ENCODE results near the gene EFNB3. TPM values are rescaled to one million over a fixed set of nuclear protein-coding genes. Genes with fewer than 3 reads are reported as not detected.
A peak's percentile ranks its signal among the peaks of the same experiment; 100 is the strongest.

EFNB3 gene
- polyA plus RNA-seq, 4 donors = 1.1 to 2.0 TPM; not detected in 2

- Histone ChIP-seq H3K27me3 (ENCODE audit: control insufficient read depth in 3 of 3, insufficient read depth in 3 of 3, low read length in 3 of 3) (peaks cover 10 to 48% (median 17%) of the 10 kb centered on the region in 3 donors), H3K36me3 (ENCODE audit: control insufficient read depth in 3 of 3, insufficient read depth in 2 of 3, low read depth in 1 of 3, low read length in 3 of 3) (peaks cover 3 to 24% (median 7%) of the 10 kb centered on the region in 3 donors), H3K4me1 (ENCODE audit: control insufficient read depth in 3 of 3, insufficient read depth in 2 of 3, low read depth in 1 of 3, low read length in 2 of 3) (peaks cover 0 to 17% (median 0%) of the 10 kb centered on the region in 3 donors), H3K4me3 (ENCODE audit: low read depth in 1 of 3, low read length in 3 of 3) (no peak overlapping the region), H3K9me3 (ENCODE audit: control insufficient read depth in 2 of 2, insufficient read depth in 1 of 2, low read depth in 1 of 2, low read length in 1 of 2) (peaks cover 0 to 2% of the 10 kb centered on the region in 2 donors), H3K27ac (ENCODE audit: low read depth in 1 of 3, low read length in 2 of 3) (no peak overlapping the region)
- DNase-seq (peak in 1 of 2 donors; percentile 81), FAIRE-seq (no peak)
- WGBS, 3 donors = 36 to 46% (median 39%) methylated on average over 24 of the region's 24 CpGs
Observed at GRCh38 chr17:7703584-7704479, 1.2 kb upstream of the EFNB3 start.

- H3K27ac ChIP-seq (ENCODE audit: low read depth in 1 of 3, low read length in 2 of 3) = no peak overlapping the region
- H3K4me1 ChIP-seq (ENCODE audit: control insufficient read depth in 3 of 3, insufficient read depth in 2 of 3, low read depth in 1 of 3, low read length in 2 of 3) = peaks cover 0 to 17% (median 0%) of the 10 kb centered on the region in 3 donors
- H3K4me3 ChIP-seq (ENCODE audit: low read depth in 1 of 3, low read length in 3 of 3) = peak overlapping the region; percentile 8 to 40 (median 11)
- peaks cover 0 to 2% of the 10 kb centered on the region in 2 donors for H3K9me3 ChIP-seq (ENCODE audit: control insufficient read depth in 2 of 2, insufficient read depth in 1 of 2, low read depth in 1 of 2, low read length in 1 of 2)
- no peak for FAIRE-seq
- peaks cover 3 to 22% (median 7%) of the 10 kb centered on the region in 3 donors for H3K36me3 ChIP-seq (ENCODE audit: control insufficient read depth in 3 of 3, insufficient read depth in 2 of 3, low read depth in 1 of 3, low read length in 3 of 3)
- 4 to 7% (median 6%) methylated on average over 46 to 50 of the region's 50 CpGs for WGBS, 3 donors
- peaks cover 10 to 48% (median 17%) of the 10 kb centered on the region in 3 donors for H3K27me3 ChIP-seq (ENCODE audit: control insufficient read depth in 3 of 3, insufficient read depth in 3 of 3, low read length in 3 of 3)
- DNase-seq = peak in 1 of 2 donors; percentile 25
Observed at GRCh38 chr17:7705269-7706255, 560 bp downstream of the EFNB3 start.

GRCh38 chr17:7706631-7707354 lies 1.8 kb downstream of the EFNB3 start:
- peaks cover 10 to 60% (median 17%) of the 10 kb centered on the region in 3 donors for H3K27me3 ChIP-seq (ENCODE audit: control insufficient read depth in 3 of 3, insufficient read depth in 3 of 3, low read length in 3 of 3)
- peaks cover 0 to 12% (median 3%) of the 10 kb centered on the region in 3 donors for H3K36me3 ChIP-seq (ENCODE audit: control insufficient read depth in 3 of 3, insufficient read depth in 2 of 3, low read depth in 1 of 3, low read length in 3 of 3)
- whole genome bisulfite sequencing, 3 donors = 85 to 90% (median 88%) methylated on average over 3 of the region's 3 CpGs
- no peak overlapping the region for H3K4me3 ChIP-seq (ENCODE audit: low read depth in 1 of 3, low read length in 3 of 3)
- DNase-seq (no peak), FAIRE-seq (no peak)
- no peak overlapping the region for H3K27ac ChIP-seq (ENCODE audit: low read depth in 1 of 3, low read length in 2 of 3)
- peaks cover 0 to 17% (median 0%) of the 10 kb centered on the region in 3 donors for H3K4me1 ChIP-seq (ENCODE audit: control insufficient read depth in 3 of 3, insufficient read depth in 2 of 3, low read depth in 1 of 3, low read length in 2 of 3)
- peaks cover 0 to 2% of the 10 kb centered on the region in 2 donors for H3K9me3 ChIP-seq (ENCODE audit: control insufficient read depth in 2 of 2, insufficient read depth in 1 of 2, low read depth in 1 of 2, low read length in 1 of 2)

- FAIRE-seq (no peak), DNase-seq (no peak)
- H3K4me1 ChIP-seq (ENCODE audit: control insufficient read depth in 3 of 3, insufficient read depth in 2 of 3, low read depth in 1 of 3, low read length in 2 of 3) = peaks cover 0 to 17% (median 0%) of the 10 kb centered on the region in 3 donors
- peaks cover 0 to 2% of the 10 kb centered on the region in 2 donors for H3K9me3 ChIP-seq (ENCODE audit: control insufficient read depth in 2 of 2, insufficient read depth in 1 of 2, low read depth in 1 of 2, low read length in 1 of 2)
- H3K27ac ChIP-seq (ENCODE audit: low read depth in 1 of 3, low read length in 2 of 3) = no peak overlapping the region
- H3K36me3 ChIP-seq (ENCODE audit: control insufficient read depth in 3 of 3, insufficient read depth in 2 of 3, low read depth in 1 of 3, low read length in 3 of 3) = peaks cover 0 to 7% (median 0%) of the 10 kb centered on the region in 3 donors
- 80 to 84% (median 83%) methylated on average over 8 to 9 of the region's 9 CpGs for WGBS, 3 donors
- H3K4me3 ChIP-seq (ENCODE audit: low read depth in 1 of 3, low read length in 3 of 3) = no peak overlapping the region
- H3K27me3 ChIP-seq (ENCODE audit: control insufficient read depth in 3 of 3, insufficient read depth in 3 of 3, low read length in 3 of 3) = peaks cover 10 to 67% (median 17%) of the 10 kb centered on the region in 3 donors
Observed at GRCh38 chr17:7707446-7707845, 2.4 kb downstream of the EFNB3 start.

- H3K4me1 ChIP-seq (ENCODE audit: control insufficient read depth in 3 of 3, insufficient read depth in 2 of 3, low read depth in 1 of 3, low read length in 2 of 3) = peaks cover 0 to 17% (median 0%) of the 10 kb centered on the region in 3 donors
- WGBS, 3 donors = 75 to 87% (median 80%) methylated on average over 22 of the region's 22 CpGs
- FAIRE-seq (no peak), DNase-seq (no peak)
- peaks cover 0 to under 1% (median 0%) of the 10 kb centered on the region in 3 donors for H3K36me3 ChIP-seq (ENCODE audit: control insufficient read depth in 3 of 3, insufficient read depth in 2 of 3, low read depth in 1 of 3, low read length in 3 of 3)
- H3K4me3 ChIP-seq (ENCODE audit: low read depth in 1 of 3, low read length in 3 of 3) = no peak overlapping the region
- no peak overlapping the region for H3K27ac ChIP-seq (ENCODE audit: low read depth in 1 of 3, low read length in 2 of 3)
- peaks cover 0 to 2% of the 10 kb centered on the region in 2 donors for H3K9me3 ChIP-seq (ENCODE audit: control insufficient read depth in 2 of 2, insufficient read depth in 1 of 2, low read depth in 1 of 2, low read length in 1 of 2)
- peaks cover 10 to 73% (median 17%) of the 10 kb centered on the region in 3 donors for H3K27me3 ChIP-seq (ENCODE audit: control insufficient read depth in 3 of 3, insufficient read depth in 3 of 3, low read length in 3 of 3)
Observed at GRCh38 chr17:7707858-7708750, 3.1 kb downstream of the EFNB3 start.

GRCh38 chr17:7709031-7709430 lies 4.0 kb downstream of the EFNB3 start:
- DNase-seq (no peak), FAIRE-seq (no peak)
- H3K4me1 ChIP-seq (ENCODE audit: control insufficient read depth in 3 of 3, insufficient read depth in 2 of 3, low read depth in 1 of 3, low read length in 2 of 3) = peaks cover 0 to 12% (median 0%) of the 10 kb centered on the region in 3 donors
- no peak overlapping the region for H3K27ac ChIP-seq (ENCODE audit: low read depth in 1 of 3, low read length in 2 of 3)
- H3K27me3 ChIP-seq (ENCODE audit: control insufficient read depth in 3 of 3, insufficient read depth in 3 of 3, low read length in 3 of 3) = peaks cover 4 to 73% (median 13%) of the 10 kb centered on the region in 3 donors
- H3K36me3 ChIP-seq (ENCODE audit: control insufficient read depth in 3 of 3, insufficient read depth in 2 of 3, low read depth in 1 of 3, low read length in 3 of 3) = no peaks in the 10 kb centered on the region
- H3K9me3 ChIP-seq (ENCODE audit: control insufficient read depth in 2 of 2, insufficient read depth in 1 of 2, low read depth in 1 of 2, low read length in 1 of 2) = peaks cover 0 to under 1% of the 10 kb centered on the region in 2 donors
- H3K4me3 ChIP-seq (ENCODE audit: low read depth in 1 of 3, low read length in 3 of 3) = no peak overlapping the region
- 71 to 80% (median 71%) methylated on average over 9 to 11 of the region's 11 CpGs for WGBS, 3 donors

GRCh38 chr17:7710301-7710700 lies 5.3 kb downstream of the EFNB3 start:
- peaks cover 0 to 70% (median 8%) of the 10 kb centered on the region in 3 donors for H3K27me3 ChIP-seq (ENCODE audit: control insufficient read depth in 3 of 3, insufficient read depth in 3 of 3, low read length in 3 of 3)
- no peak for FAIRE-seq

More at GRCh38 chr17:7710301-7710700, 5.3 kb downstream of the EFNB3 start:
- Histone ChIP-seq H3K4me1 (ENCODE audit: control insufficient read depth in 3 of 3, insufficient read depth in 2 of 3, low read depth in 1 of 3, low read length in 2 of 3) (peaks cover 0 to 5% (median 0%) of the 10 kb centered on the region in 3 donors), H3K4me3 (ENCODE audit: low read depth in 1 of 3, low read length in 3 of 3) (no peak overlapping the region), H3K36me3 (ENCODE audit: control insufficient read depth in 3 of 3, insufficient read depth in 2 of 3, low read depth in 1 of 3, low read length in 3 of 3) (no peaks in the 10 kb centered on the region), H3K9me3 (ENCODE audit: control insufficient read depth in 2 of 2, insufficient read depth in 1 of 2, low read depth in 1 of 2, low read length in 1 of 2) (no peaks in the 10 kb centered on the region), H3K27ac (ENCODE audit: low read depth in 1 of 3, low read length in 2 of 3) (no peak overlapping the region)
- WGBS, 3 donors = 80 to 91% (median 89%) methylated on average over 7 of the region's 7 CpGs
- DNase-seq = no peak

Measured in small intestine (tissue), 7 donors.